ENCODE measurements around the gene RASD2. TPM values are rescaled to one million over a fixed set of nuclear protein-coding genes. Genes with fewer than 3 reads are reported as not detected.

RASD2 gene
- total and polyA plus RNA-seq, 2 donors (not counting 1 experiment from before 2014, with no cell fraction given), result 0.07 TPM; not detected in 1

GRCh38 chr22:35558719-35559118 is 18.1 kb downstream of the RASD2 start:
- no peaks in the 10 kb centered on the region for H4K20me1 ChIP-seq (ENCODE audit: control insufficient read depth, insufficient read depth, low read length, poor library complexity, severe bottlenecking)
- Mint-ChIP-seq H3K27me3 (peaks cover 47% of the 10 kb centered on the region), H3K27ac (no peak overlapping the region), H3K4me3 (no peak overlapping the region), H3K9me3 (ENCODE audit: insufficient read depth) (no peaks in the 10 kb centered on the region), H3K4me1 (no peaks in the 10 kb centered on the region)
- H3K4me3 ChIP-seq (ENCODE audit: control extremely low read depth in 1 of 5, extremely low read depth in 1 of 5, insufficient read depth in 1 of 5, low read depth in 2 of 5, low read length in 4 of 5), result no peak overlapping the region
- no peaks in the 10 kb centered on the region for H3K4me1 ChIP-seq (ENCODE audit: control insufficient read depth in 2 of 2, insufficient read depth in 2 of 2, low read length in 2 of 2)
- H3K9me3 ChIP-seq (ENCODE audit: control extremely low read depth in 1 of 3, control insufficient read depth in 2 of 3, insufficient read depth in 1 of 3, low read length in 2 of 3), result no peaks in the 10 kb centered on the region
- intact Hi-C loops (cut with micrococcal nuclease), result no loop called here
- no peak for DNase-seq
- no peak overlapping the region for H3K4me2 ChIP-seq (replicated peaks; ENCODE audit: low read depth, low read length, poor library complexity, severe bottlenecking)
- H3K9ac ChIP-seq (ENCODE audit: low read length), result no peak overlapping the region
- H2AFZ ChIP-seq (ENCODE audit: insufficient read depth, low read depth, low read length, poor library complexity, severe bottlenecking), result no peak overlapping the region
- TF ChIP-seq EZH2 (IDR thresholded peaks at IDR 0.05; ENCODE audit: borderline replicate concordance, insufficient read depth, low read depth, low read length, poor library complexity, severe bottlenecking) (no peak), CTCF (IDR thresholded peaks at IDR 0.05) (no peak)
- WGBS (ENCODE audit: insufficient coverage), result 100% methylated on average over 2 of the region's 3 CpGs
- H3K36me3 ChIP-seq (replicated peaks in 1 of 2; ENCODE audit: control extremely low read depth in 1 of 2, control insufficient read depth in 1 of 2, extremely low read depth in 1 of 2, insufficient read depth in 2 of 2, low read length in 1 of 2), result no peaks in the 10 kb centered on the region
- H3K27ac ChIP-seq (ENCODE audit: low read length in 2 of 2), result no peak overlapping the region
- ChIA-PET CTCF (no interaction called here), POLR2A (no interaction called here)
- ATAC-seq (ENCODE audit: low read depth), result no peak
- no peaks in the 10 kb centered on the region for H3K79me2 ChIP-seq (ENCODE audit: control insufficient read depth, insufficient read depth, low read length)
- H3K27me3 ChIP-seq (replicated peaks in 1 of 4; ENCODE audit: control extremely low read depth in 1 of 4, control insufficient read depth in 3 of 4, insufficient read depth in 4 of 4, low read length in 3 of 4), result peaks cover 0 to 28% (median 8%) of the 10 kb centered on the region in 4 experiments

- intact Hi-C loops (cut with micrococcal nuclease), result no loop called here
- no peak overlapping the region for H3K27ac ChIP-seq (ENCODE audit: low read length in 2 of 2)
- WGBS (ENCODE audit: insufficient coverage), result no CpG with 5 or more reads among the region's 2 CpGs
- ChIA-PET CTCF (no interaction called here), POLR2A (no interaction called here)
- H3K9ac ChIP-seq (ENCODE audit: low read length), result no peak overlapping the region
- no peaks in the 10 kb centered on the region for H3K4me1 ChIP-seq (ENCODE audit: control insufficient read depth in 2 of 2, insufficient read depth in 2 of 2, low read length in 2 of 2)
- ATAC-seq (ENCODE audit: low read depth) (no peak), DNase-seq (no peak)
- no peaks in the 10 kb centered on the region for H3K9me3 ChIP-seq (ENCODE audit: control extremely low read depth in 1 of 3, control insufficient read depth in 2 of 3, insufficient read depth in 1 of 3, low read length in 2 of 3)
- H3K4me3 Mint-ChIP-seq, result no peak overlapping the region
- no peak for TF ChIP-seq EZH2 (IDR thresholded peaks at IDR 0.05; ENCODE audit: borderline replicate concordance, insufficient read depth, low read depth, low read length, poor library complexity, severe bottlenecking)
- TF ChIP-seq CTCF (IDR thresholded peaks at IDR 0.05), result no peak
- H3K27ac Mint-ChIP-seq, result no peak overlapping the region
- no peaks in the 10 kb centered on the region for H3K9me3 Mint-ChIP-seq (ENCODE audit: insufficient read depth)
- no peaks in the 10 kb centered on the region for H3K79me2 ChIP-seq (ENCODE audit: control insufficient read depth, insufficient read depth, low read length)
- no peaks in the 10 kb centered on the region for H3K4me1 Mint-ChIP-seq
- no peak overlapping the region for H3K4me2 ChIP-seq (replicated peaks; ENCODE audit: low read depth, low read length, poor library complexity, severe bottlenecking)
- H3K4me3 ChIP-seq (ENCODE audit: control extremely low read depth in 1 of 5, extremely low read depth in 1 of 5, insufficient read depth in 1 of 5, low read depth in 2 of 5, low read length in 4 of 5), result no peak overlapping the region
- no peaks in the 10 kb centered on the region for H3K36me3 ChIP-seq (replicated peaks in 1 of 2; ENCODE audit: control extremely low read depth in 1 of 2, control insufficient read depth in 1 of 2, extremely low read depth in 1 of 2, insufficient read depth in 2 of 2, low read length in 1 of 2)
- H3K27me3 ChIP-seq (replicated peaks in 1 of 4; ENCODE audit: control extremely low read depth in 1 of 4, control insufficient read depth in 3 of 4, insufficient read depth in 4 of 4, low read length in 3 of 4), result peaks cover 0 to 26% (median 8%) of the 10 kb centered on the region in 4 experiments
- no peaks in the 10 kb centered on the region for H4K20me1 ChIP-seq (ENCODE audit: control insufficient read depth, insufficient read depth, low read length, poor library complexity, severe bottlenecking)
- H3K27me3 Mint-ChIP-seq, result peaks cover 44% of the 10 kb centered on the region
- no peak overlapping the region for H2AFZ ChIP-seq (ENCODE audit: insufficient read depth, low read depth, low read length, poor library complexity, severe bottlenecking)
Observed at GRCh38 chr22:35559354-35560005, 18.8 kb downstream of the RASD2 start.

Measured in B cell (primary cell).